ENCODE measurements around the gene IL1B. TPM values are rescaled to one million over a fixed set of nuclear protein-coding genes. Genes with fewer than 3 reads are reported as not detected.

IL1B gene
- total and polyA plus RNA-seq, 2 donors (not counting 3 experiments of a cell fraction or from before 2014, with no cell fraction given) = 0.25 TPM; not detected in 1

- Histone ChIP-seq H3K9me1 (replicated peaks; ENCODE audit: control insufficient read depth, extremely low read depth, insufficient read depth, low read length) (no peaks in the 10 kb centered on the region), H4K20me1 (replicated peaks; ENCODE audit: control insufficient read depth, extremely low read depth, insufficient read depth, low read length) (no peaks in the 10 kb centered on the region), H3K27me3 (ENCODE audit: control insufficient read depth in 2 of 2, insufficient read depth in 2 of 2, low read length in 2 of 2) (peaks cover 0 to 2% of the 10 kb centered on the region in 2 experiments), H3K9me3 (replicated peaks; ENCODE audit: control insufficient read depth, insufficient read depth, low read length) (no peaks in the 10 kb centered on the region), H3K4me2 (ENCODE audit: insufficient read depth, low read length) (no peak overlapping the region), H2AFZ (ENCODE audit: low read depth, low read length) (no peak overlapping the region), H3K36me3 (ENCODE audit: control insufficient read depth in 2 of 2, extremely low read depth in 1 of 2, insufficient read depth in 2 of 2, low read length in 2 of 2) (no peaks in the 10 kb centered on the region), H3K4me3 (replicated peaks in 1 of 3; ENCODE audit: insufficient read depth in 1 of 3, low read depth in 1 of 3, low read length in 3 of 3) (no peak overlapping the region), H3K4me1 (ENCODE audit: control insufficient read depth, extremely low read depth, insufficient read depth, low read length) (peaks cover 14% of the 10 kb centered on the region), H3K27ac (ENCODE audit: insufficient read depth, low read depth, low read length) (no peak overlapping the region), H3K9ac (replicated peaks; ENCODE audit: extremely low read depth, insufficient read depth, low read length) (no peak overlapping the region), H3K79me2 (ENCODE audit: control insufficient read depth, insufficient read depth, low read length) (no peaks in the 10 kb centered on the region)
- ChIA-PET CTCF (interaction anchor here (0.6 to 4.0 kb wide), 55 partner anchors 9 to 275 kb away, joined by 3 to 218 read pairs (median 5); partner anchors contain the start of genes CKAP2L, IL1A and IL1B), POLR2A (no interaction called here)
- intact Hi-C loops (cut with micrococcal nuclease) = loop anchor here (1.0 to 2.0 kb wide), 3 partner anchors 55 to 136 kb away; no protein-coding TSS in a partner anchor
- dilution Hi-C loops (cut with MboI; ENCODE audit: extremely low pct_ligation_motif_present, low sequenced_read_pairs) = no loop called here
- TF ChIP-seq MYC (IDR thresholded peaks at IDR 0.05; ENCODE audit: low read depth, low read length) (no peak), MAX (IDR thresholded peaks at IDR 0.05; ENCODE audit: insufficient read depth, insufficient read length) (no peak), FOS (IDR thresholded peaks at IDR 0.05; ENCODE audit: borderline replicate concordance, insufficient read depth, low read length) (no peak), POLR2AphosphoS5 (IDR thresholded peaks at IDR 0.05; ENCODE audit: insufficient read depth, low read depth, low read length) (no peak), GATA2 (IDR thresholded peaks at IDR 0.05; ENCODE audit: insufficient read depth, insufficient read length, low read depth, low read length) (no peak), CTCF (IDR thresholded peaks at IDR 0.05; ENCODE audit: extremely low read depth in 1 of 2, insufficient read depth in 1 of 2, low read depth in 1 of 2, low read length in 2 of 2) (no peak)
- no peak for DNase-seq (ENCODE audit: low read depth, low spot score)
- FAIRE-seq = no peak
- no TSS peak for BruUV-seq (replicated peaks)
Measured at GRCh38 chr2:112885506-112885902, 48.9 kb upstream of the IL1B start.
